HG03575 (cell line): ENCODE measurements around the gene GPR35.
"Not testable (repeated sequence)": the region's sequence is repeated elsewhere in the genome, so short reads cannot be mapped to it uniquely, and the experiment has no call there.

Source experiments
- ATAC-seq: cut with Tn5 transposase; IDR thresholded peaks from one replicate; pipeline ENCODE4 v1.9.1; 2021; ENCODE audit not compliant: unreplicated experiment, insufficient number of reproducible peaks, low FRiP score; ENCODE audit errors: extremely low read depth

GPR35 gene

GRCh38 chr2:240600451-240600961 lies 24.8 kb upstream of the GPR35 start:
- no peak for ATAC-seq

GRCh38 chr2:240601061-240601830 lies 24.0 kb upstream of the GPR35 start:
- ATAC-seq, result no peak

GRCh38 chr2:240601831-240602160 lies 23.5 kb upstream of the GPR35 start:
- ATAC-seq, result no peak

GRCh38 chr2:240602266-240603050 lies 22.8 kb upstream of the GPR35 start:
- no peak for ATAC-seq

GRCh38 chr2:240603081-240603835 lies 22.0 kb upstream of the GPR35 start:
- no peak for ATAC-seq

- ATAC-seq, result no peak
Measured at GRCh38 chr2:240603846-240604245, 21.4 kb upstream of the GPR35 start.

- ATAC-seq, result no peak
Measured at GRCh38 chr2:240604291-240604938, 20.9 kb upstream of the GPR35 start.

- no peak for ATAC-seq
Measured at GRCh38 chr2:240604939-240605716, 20.2 kb upstream of the GPR35 start.

- ATAC-seq, result no peak
Measured at GRCh38 chr2:240605867-240606743, 19.2 kb upstream of the GPR35 start.

GRCh38 chr2:240611601-240612210 lies 13.6 kb upstream of the GPR35 start:
- no peak for ATAC-seq

- no peak for ATAC-seq
Measured at GRCh38 chr2:240613781-240614180, 11.5 kb upstream of the GPR35 start.

GRCh38 chr2:240614391-240614790 lies 10.9 kb upstream of the GPR35 start:
- ATAC-seq, result no peak

GRCh38 chr2:240615396-240615795 lies 9.9 kb upstream of the GPR35 start:
- no peak for ATAC-seq

GRCh38 chr2:240615820-240616547 lies 9.3 kb upstream of the GPR35 start:
- no peak for ATAC-seq

GRCh38 chr2:240616860-240617666 lies 8.2 kb upstream of the GPR35 start:
- ATAC-seq, result not testable (repeated sequence)

GRCh38 chr2:240618776-240619175 lies 6.5 kb upstream of the GPR35 start:
- ATAC-seq, result no peak
